ENCODE measurements around the gene PLCB4. TPM values are rescaled to one million over a fixed set of nuclear protein-coding genes. Genes with fewer than 3 reads are reported as not detected.

Gene PLCB4
- total RNA-seq, 1 donor from 2014 or later, result 19.9 TPM

DNA sequence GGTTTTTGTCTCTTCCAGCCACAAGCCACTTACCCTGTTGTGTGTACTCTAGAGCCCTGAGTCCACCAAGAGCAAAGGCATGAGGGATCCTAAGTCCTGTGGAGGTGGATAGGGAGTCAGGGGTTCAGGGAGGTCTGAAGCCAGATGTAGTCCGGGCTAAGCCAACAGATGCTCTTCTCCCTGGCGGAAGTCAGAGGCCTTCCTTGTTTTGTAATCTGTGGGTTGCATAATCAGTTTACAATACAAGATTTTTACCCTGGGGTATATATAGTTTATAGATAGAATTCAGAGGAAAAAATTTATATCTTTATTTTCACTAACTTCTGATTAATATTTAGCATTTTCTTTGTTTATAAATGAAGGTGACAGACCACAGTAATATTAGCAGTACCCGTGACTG is 454.7 kb downstream of the PLCB4 start:
- no peak for DNase-seq (ENCODE audit: low read depth)
- no peaks in the 10 kb centered on the region for H3K36me3 ChIP-seq (ENCODE audit: control insufficient read depth, insufficient read depth, low read length)
- TF ChIP-seq, protein P1, sequence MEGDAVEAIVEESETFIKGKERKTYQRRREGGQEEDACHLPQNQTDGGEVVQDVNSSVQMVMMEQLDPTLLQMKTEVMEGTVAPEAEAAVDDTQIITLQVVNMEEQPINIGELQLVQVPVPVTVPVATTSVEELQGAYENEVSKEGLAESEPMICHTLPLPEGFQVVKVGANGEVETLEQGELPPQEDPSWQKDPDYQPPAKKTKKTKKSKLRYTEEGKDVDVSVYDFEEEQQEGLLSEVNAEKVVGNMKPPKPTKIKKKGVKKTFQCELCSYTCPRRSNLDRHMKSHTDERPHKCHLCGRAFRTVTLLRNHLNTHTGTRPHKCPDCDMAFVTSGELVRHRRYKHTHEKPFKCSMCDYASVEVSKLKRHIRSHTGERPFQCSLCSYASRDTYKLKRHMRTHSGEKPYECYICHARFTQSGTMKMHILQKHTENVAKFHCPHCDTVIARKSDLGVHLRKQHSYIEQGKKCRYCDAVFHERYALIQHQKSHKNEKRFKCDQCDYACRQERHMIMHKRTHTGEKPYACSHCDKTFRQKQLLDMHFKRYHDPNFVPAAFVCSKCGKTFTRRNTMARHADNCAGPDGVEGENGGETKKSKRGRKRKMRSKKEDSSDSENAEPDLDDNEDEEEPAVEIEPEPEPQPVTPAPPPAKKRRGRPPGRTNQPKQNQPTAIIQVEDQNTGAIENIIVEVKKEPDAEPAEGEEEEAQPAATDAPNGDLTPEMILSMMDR (IDR thresholded peaks at IDR 0.05; ENCODE audit: insufficient read depth, low read length, poor library complexity, severe bottlenecking), result no peak
- peaks cover 3% of the 10 kb centered on the region for H3K27me3 ChIP-seq (ENCODE audit: control insufficient read depth, insufficient read depth, low read length)
- no peak overlapping the region for H3K4me3 ChIP-seq (ENCODE audit: low read depth, low read length)

All from kidney epithelial cell (primary cell).